ENCODE results near the gene ZNF74.

Gene ZNF74

DNA sequence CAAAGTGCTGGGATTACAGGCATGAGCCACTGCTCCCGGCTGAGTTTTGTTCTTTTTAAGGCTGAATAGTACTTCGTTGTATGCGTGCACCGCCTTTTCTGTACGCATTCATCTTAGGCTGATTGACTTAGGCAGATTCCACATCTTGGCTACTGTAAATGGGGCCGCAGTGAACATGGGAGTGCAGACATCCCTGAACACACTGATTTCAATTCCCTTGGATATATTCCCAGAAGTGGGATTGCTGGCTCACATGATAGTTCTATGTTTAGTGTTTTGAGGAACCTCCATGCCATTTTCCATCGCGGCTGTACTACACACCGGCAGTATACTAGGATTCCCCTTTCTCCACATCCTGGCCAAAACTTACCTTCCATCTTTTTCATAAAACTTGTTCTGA, 10.4 kb upstream of the ZNF74 start:
- TF ChIP-seq, protein P1, sequence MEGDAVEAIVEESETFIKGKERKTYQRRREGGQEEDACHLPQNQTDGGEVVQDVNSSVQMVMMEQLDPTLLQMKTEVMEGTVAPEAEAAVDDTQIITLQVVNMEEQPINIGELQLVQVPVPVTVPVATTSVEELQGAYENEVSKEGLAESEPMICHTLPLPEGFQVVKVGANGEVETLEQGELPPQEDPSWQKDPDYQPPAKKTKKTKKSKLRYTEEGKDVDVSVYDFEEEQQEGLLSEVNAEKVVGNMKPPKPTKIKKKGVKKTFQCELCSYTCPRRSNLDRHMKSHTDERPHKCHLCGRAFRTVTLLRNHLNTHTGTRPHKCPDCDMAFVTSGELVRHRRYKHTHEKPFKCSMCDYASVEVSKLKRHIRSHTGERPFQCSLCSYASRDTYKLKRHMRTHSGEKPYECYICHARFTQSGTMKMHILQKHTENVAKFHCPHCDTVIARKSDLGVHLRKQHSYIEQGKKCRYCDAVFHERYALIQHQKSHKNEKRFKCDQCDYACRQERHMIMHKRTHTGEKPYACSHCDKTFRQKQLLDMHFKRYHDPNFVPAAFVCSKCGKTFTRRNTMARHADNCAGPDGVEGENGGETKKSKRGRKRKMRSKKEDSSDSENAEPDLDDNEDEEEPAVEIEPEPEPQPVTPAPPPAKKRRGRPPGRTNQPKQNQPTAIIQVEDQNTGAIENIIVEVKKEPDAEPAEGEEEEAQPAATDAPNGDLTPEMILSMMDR (IDR thresholded peaks at IDR 0.05; ENCODE audit: extremely low read depth, insufficient read depth, missing control alignments), result no peak
- in situ Hi-C loops (cut with MboI; ENCODE audit: low pct_unique_long_range_greater_than_20kb, low sequenced_read_pairs, unreplicated experiment), result no loop called here
- no peak for DNase-seq (ENCODE audit: low spot score)

DNA sequence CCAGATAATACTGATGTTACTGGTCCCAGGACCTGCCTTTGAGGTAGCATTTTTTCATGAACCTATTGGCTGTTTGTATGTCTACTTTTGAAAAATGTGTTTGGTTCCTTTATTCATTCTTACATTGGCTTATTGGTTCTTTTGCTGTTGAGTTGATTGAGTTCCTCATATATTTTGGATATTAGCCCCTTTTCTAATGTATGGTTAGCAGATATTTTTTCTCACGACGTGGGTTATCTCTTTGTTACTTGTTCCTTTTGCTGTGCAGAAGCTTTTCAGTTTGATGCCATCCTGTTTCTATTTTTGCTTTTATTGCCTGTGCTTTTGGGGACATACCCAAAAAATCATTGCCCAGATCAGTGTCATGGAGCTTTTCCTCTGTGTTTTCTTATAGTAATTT, 9.8 kb upstream of the ZNF74 start:
- DNase-seq (ENCODE audit: low spot score), result no peak
- in situ Hi-C loops (cut with MboI; ENCODE audit: low pct_unique_long_range_greater_than_20kb, low sequenced_read_pairs, unreplicated experiment), result no loop called here
- TF ChIP-seq, protein P1 (IDR thresholded peaks at IDR 0.05; ENCODE audit: extremely low read depth, insufficient read depth, missing control alignments), result no peak

DNA sequence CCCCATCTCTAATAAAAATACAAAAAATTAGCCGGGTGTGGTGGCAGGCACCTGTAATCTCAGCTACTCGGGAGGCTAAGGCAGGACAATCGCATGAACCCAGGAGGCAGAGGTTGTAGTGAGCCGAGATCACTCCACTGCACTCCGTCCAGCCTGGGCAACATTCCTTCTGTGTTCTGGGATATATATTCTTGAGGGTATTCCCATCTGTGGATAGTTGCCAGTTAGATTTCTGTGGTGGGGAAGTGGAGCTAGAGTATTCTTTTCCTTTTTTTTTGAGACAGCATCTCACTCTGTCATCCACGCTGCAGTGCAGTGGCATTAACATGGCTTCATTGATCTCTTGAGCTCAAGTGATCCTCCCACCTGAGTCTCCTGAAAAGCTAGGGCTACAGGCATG, 9.1 kb upstream of the ZNF74 start:
- in situ Hi-C loops (cut with MboI; ENCODE audit: low pct_unique_long_range_greater_than_20kb, low sequenced_read_pairs, unreplicated experiment), result no loop called here
- no peak for DNase-seq (ENCODE audit: low spot score)
- TF ChIP-seq, protein P1 (IDR thresholded peaks at IDR 0.05; ENCODE audit: extremely low read depth, insufficient read depth, missing control alignments), result no peak

DNA sequence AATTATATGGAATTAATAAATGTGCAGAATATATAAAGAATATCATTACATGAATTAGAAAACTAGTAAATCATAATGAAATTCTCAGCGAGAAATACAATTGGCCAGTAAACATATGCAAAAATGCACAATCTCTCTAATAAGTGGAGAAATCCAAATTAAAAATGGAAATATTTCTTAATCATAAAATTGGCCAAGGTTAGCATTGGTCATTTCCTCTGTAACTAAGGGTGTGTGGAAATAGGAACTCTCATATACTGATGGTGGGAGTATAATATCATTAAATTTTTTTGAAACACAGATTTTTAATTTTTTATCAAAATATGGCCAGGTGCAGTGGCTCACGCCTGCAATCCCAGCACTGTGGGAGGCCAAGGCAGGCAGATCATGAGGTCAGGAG, 7.6 kb upstream of the ZNF74 start:
- in situ Hi-C loops (cut with MboI; ENCODE audit: low pct_unique_long_range_greater_than_20kb, low sequenced_read_pairs, unreplicated experiment), result no loop called here
- TF ChIP-seq, protein P1 (IDR thresholded peaks at IDR 0.05; ENCODE audit: extremely low read depth, insufficient read depth, missing control alignments), result no peak
- DNase-seq (ENCODE audit: low spot score), result no peak

DNA sequence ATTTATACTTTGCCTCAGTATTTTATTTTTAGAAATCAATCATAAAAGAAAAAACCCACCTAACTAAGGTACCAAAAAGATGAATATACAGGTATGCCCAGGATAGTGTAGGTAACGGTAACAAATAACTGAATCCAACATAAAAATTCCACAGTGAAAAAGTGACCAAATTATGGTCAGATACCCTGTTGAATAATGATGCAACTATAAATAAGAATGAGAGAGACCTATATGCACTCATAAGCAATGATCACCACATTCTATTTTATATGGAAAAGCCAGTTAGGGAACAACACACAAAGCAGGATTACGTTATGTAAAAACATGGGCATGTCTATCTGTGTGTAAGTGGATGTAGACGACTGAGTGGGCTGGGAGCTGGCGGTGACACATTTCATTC, 7.0 kb upstream of the ZNF74 start:
- DNase-seq (ENCODE audit: low spot score), result no peak
- TF ChIP-seq, protein P1 (IDR thresholded peaks at IDR 0.05; ENCODE audit: extremely low read depth, insufficient read depth, missing control alignments), result no peak
- in situ Hi-C loops (cut with MboI; ENCODE audit: low pct_unique_long_range_greater_than_20kb, low sequenced_read_pairs, unreplicated experiment), result no loop called here

DNA sequence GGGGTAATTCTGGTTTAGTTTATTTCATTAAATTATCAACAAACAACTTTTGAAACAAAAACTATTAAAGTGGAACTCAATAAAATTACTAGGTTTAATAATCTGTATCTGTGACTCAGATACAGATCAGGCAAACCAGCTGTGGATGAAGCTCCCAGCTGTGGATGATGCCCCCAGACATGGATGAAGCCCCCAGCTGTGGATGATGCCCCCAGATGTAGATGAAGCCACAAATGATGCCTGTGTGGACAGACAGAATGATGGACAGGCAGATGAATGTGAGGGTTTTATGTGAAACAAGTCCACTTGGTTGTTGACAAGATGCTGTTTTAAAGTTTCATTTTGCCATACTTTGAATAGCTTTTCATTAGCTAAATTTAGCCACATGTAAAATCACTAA, 5.8 kb upstream of the ZNF74 start:
- TF ChIP-seq, protein P1 (IDR thresholded peaks at IDR 0.05; ENCODE audit: extremely low read depth, insufficient read depth, missing control alignments), result no peak
- DNase-seq (ENCODE audit: low spot score), result no peak

DNA sequence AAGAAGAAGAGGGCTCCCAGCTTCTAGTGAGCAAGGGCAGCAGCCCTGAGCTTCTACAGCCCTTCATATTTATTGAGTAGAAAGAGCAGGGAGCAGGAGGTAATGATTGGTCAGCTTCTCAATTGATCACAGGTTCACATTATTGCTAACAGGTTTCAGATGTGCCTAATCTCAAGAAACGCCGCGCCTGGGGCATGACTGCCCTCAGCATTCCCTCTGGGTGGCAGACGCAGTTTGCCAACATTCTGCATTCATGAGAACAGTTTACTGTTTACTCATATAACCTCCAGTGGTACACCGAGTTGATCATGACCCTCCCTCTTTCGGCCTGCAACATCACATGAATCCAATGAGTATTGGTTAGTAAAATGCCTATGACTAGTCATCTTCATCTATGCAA, 4.7 kb upstream of the ZNF74 start:
- in situ Hi-C loops (cut with MboI; ENCODE audit: low pct_unique_long_range_greater_than_20kb, low sequenced_read_pairs, unreplicated experiment), result no loop called here
- TF ChIP-seq, protein P1 (IDR thresholded peaks at IDR 0.05; ENCODE audit: extremely low read depth, insufficient read depth, missing control alignments), result no peak
- DNase-seq (ENCODE audit: low spot score), result no peak

More for the DNA sequence above, 5.8 kb upstream of the ZNF74 start:
- in situ Hi-C loops (cut with MboI; ENCODE audit: low pct_unique_long_range_greater_than_20kb, low sequenced_read_pairs, unreplicated experiment), result no loop called here
